SU-DHL-6 (cell line): ENCODE results near the gene STARD7.

Source experiments
- CTCF ChIP-seq: fragments of 200-600 bp; sonication (generic); IDR thresholded peaks from one replicate; pipeline ENCODE4 v1.5.1; 2017; ENCODE audit warnings: antibody characterized with exemption, mild to moderate bottlenecking, low read length, moderate library complexity; ENCODE audit not compliant: insufficient read depth, poor library complexity, severe bottlenecking
- EZH2phosphoT487 ChIP-seq: fragments of 200-600 bp; sonication (generic), shearing (Covaris generic); conservative IDR thresholded peaks from 2 replicates; pipeline ENCODE4 v1.6.1; 2018; ENCODE audit warnings: mild to moderate bottlenecking, antibody characterized with exemption, low read length, moderate library complexity, mixed read lengths

- TF ChIP-seq CTCF = no peak
- no peak for TF ChIP-seq EZH2phosphoT487
Observed at GRCh38 chr2:96151595-96152303, 56.9 kb downstream of the STARD7 start.
